Measurements from ENCODE around the gene IQGAP2. TPM values are rescaled to one million over a fixed set of nuclear protein-coding genes. Genes with fewer than 3 reads are reported as not detected.

IQGAP2 gene
- total RNA-seq, 1 experiment from 2014 or later: 13.4 TPM

GRCh38 chr5:76747706-76748105, 344.6 kb downstream of the IQGAP2 start:
- CTCF ChIA-PET: no interaction called here
- BruUV-seq (replicated peaks): no TSS peak
- no peak overlapping the region for H3K27ac Mint-ChIP-seq (ENCODE audit: unreplicated experiment)
- H3K36me3 Mint-ChIP-seq (ENCODE audit: insufficient read depth, unreplicated experiment): no peaks in the 10 kb centered on the region
- no peaks in the 10 kb centered on the region for H3K4me1 Mint-ChIP-seq (ENCODE audit: low read depth, unreplicated experiment)
- H3K27me3 Mint-ChIP-seq (ENCODE audit: unreplicated experiment): no peaks in the 10 kb centered on the region
- TF ChIP-seq, protein P1, sequence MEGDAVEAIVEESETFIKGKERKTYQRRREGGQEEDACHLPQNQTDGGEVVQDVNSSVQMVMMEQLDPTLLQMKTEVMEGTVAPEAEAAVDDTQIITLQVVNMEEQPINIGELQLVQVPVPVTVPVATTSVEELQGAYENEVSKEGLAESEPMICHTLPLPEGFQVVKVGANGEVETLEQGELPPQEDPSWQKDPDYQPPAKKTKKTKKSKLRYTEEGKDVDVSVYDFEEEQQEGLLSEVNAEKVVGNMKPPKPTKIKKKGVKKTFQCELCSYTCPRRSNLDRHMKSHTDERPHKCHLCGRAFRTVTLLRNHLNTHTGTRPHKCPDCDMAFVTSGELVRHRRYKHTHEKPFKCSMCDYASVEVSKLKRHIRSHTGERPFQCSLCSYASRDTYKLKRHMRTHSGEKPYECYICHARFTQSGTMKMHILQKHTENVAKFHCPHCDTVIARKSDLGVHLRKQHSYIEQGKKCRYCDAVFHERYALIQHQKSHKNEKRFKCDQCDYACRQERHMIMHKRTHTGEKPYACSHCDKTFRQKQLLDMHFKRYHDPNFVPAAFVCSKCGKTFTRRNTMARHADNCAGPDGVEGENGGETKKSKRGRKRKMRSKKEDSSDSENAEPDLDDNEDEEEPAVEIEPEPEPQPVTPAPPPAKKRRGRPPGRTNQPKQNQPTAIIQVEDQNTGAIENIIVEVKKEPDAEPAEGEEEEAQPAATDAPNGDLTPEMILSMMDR (IDR thresholded peaks at IDR 0.05; ENCODE audit: unreplicated experiment): no peak
- H3K9me3 Mint-ChIP-seq (ENCODE audit: low read depth, unreplicated experiment): no peaks in the 10 kb centered on the region
- intact Hi-C loops (cut with micrococcal nuclease; ENCODE audit: unreplicated experiment): no loop called here
- no peak overlapping the region for H3K4me3 Mint-ChIP-seq (ENCODE audit: low read depth, unreplicated experiment)
- DNase-seq: no peak

- CTCF ChIA-PET: no interaction called here
- no peaks in the 10 kb centered on the region for H3K36me3 Mint-ChIP-seq (ENCODE audit: insufficient read depth, unreplicated experiment)
- BruUV-seq (replicated peaks): no TSS peak
- intact Hi-C loops (cut with micrococcal nuclease; ENCODE audit: unreplicated experiment): no loop called here
- no peaks in the 10 kb centered on the region for H3K9me3 Mint-ChIP-seq (ENCODE audit: low read depth, unreplicated experiment)
- no peaks in the 10 kb centered on the region for H3K4me1 Mint-ChIP-seq (ENCODE audit: low read depth, unreplicated experiment)
- H3K27me3 Mint-ChIP-seq (ENCODE audit: unreplicated experiment): no peaks in the 10 kb centered on the region
- TF ChIP-seq, protein P1 (IDR thresholded peaks at IDR 0.05; ENCODE audit: unreplicated experiment): no peak
- no peak overlapping the region for H3K27ac Mint-ChIP-seq (ENCODE audit: unreplicated experiment)
- no peak for DNase-seq
- no peak overlapping the region for H3K4me3 Mint-ChIP-seq (ENCODE audit: low read depth, unreplicated experiment)
These were observed 348.2 kb downstream of the IQGAP2 start for GRCh38 chr5:76751291-76751690.

DNA sequence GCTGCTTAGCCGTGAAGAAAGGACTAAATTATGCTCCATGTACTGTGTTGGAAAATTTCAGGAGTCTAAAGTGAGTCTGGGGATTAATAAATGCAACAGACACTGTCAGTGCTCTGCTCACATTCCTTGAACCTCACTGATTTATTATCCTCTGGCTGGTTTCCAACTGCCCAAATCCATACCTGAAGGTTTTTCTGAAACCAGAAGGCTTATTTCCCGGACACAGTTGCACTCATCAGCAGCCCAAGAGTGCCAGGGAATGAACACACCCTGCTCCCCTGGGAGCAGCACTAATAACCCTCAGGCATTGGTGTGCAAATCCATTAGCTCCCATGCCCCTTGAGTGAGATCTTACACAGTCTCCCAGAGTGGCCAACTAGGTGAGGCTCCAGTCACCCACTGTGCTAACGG, 351.6 kb downstream of the IQGAP2 start:
- TF ChIP-seq, protein P1 (IDR thresholded peaks at IDR 0.05; ENCODE audit: unreplicated experiment): no peak
- intact Hi-C loops (cut with micrococcal nuclease; ENCODE audit: unreplicated experiment): no loop called here
- no peaks in the 10 kb centered on the region for H3K9me3 Mint-ChIP-seq (ENCODE audit: low read depth, unreplicated experiment)
- H3K36me3 Mint-ChIP-seq (ENCODE audit: insufficient read depth, unreplicated experiment): no peaks in the 10 kb centered on the region
- CTCF ChIA-PET: interaction anchor here (1.1 kb wide), 1 partner anchor 54 kb away, joined by 3 read pairs; no protein-coding TSS in a partner anchor
- BruUV-seq (replicated peaks): no TSS peak
- no peaks in the 10 kb centered on the region for H3K27me3 Mint-ChIP-seq (ENCODE audit: unreplicated experiment)
- H3K4me1 Mint-ChIP-seq (ENCODE audit: low read depth, unreplicated experiment): peaks cover 10% of the 10 kb centered on the region
- no peak overlapping the region for H3K4me3 Mint-ChIP-seq (ENCODE audit: low read depth, unreplicated experiment)
- no peak overlapping the region for H3K27ac Mint-ChIP-seq (ENCODE audit: unreplicated experiment)
- DNase-seq: no peak

DNA sequence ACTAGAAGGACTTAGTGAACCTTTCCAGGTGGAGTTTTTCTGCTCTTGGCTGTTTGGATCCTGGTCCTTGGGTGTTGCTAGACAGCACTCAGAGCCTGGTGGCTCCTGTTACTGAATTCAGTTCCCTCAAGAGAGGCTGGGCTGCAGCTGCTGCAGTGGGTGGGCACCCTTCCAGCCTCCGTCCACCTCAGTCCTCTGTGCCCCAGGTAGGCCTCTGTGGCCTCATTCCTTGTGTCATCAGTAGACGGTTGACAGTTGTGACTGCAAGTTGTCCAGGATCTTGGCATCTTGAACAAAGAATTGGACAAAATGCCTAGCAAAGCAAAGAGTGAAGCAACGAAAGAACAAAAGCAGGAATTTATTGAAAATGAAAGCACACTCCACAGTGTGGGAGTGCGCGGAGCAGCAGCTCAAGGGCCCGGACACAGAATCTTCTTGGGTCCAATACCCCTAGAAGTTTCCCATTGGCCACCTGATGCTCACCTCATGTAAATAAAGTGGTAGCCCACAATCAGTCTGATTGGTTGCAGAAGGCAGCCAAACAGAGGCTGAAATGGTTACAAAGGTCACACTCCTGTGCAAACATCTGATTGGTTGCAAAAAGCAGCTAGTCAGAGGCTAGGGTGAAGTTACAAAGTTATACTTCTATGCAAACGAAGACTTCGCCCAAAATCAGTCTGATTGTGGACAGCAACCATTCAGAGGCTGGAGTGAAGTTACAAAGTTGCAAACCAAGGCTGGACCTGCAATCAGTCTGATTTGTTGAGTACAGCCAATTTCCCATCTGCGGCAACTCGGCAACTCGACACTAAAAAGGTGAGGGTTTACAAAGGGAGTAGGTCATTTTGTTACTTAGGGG, 352.9 kb downstream of the IQGAP2 start:
- no peaks in the 10 kb centered on the region for H3K36me3 Mint-ChIP-seq (ENCODE audit: insufficient read depth, unreplicated experiment)
- BruUV-seq (replicated peaks): no TSS peak
- DNase-seq: no peak
- no peaks in the 10 kb centered on the region for H3K9me3 Mint-ChIP-seq (ENCODE audit: low read depth, unreplicated experiment)
- H3K27me3 Mint-ChIP-seq (ENCODE audit: unreplicated experiment): no peaks in the 10 kb centered on the region
- peaks cover 21% of the 10 kb centered on the region for H3K4me1 Mint-ChIP-seq (ENCODE audit: low read depth, unreplicated experiment)
- TF ChIP-seq, protein P1 (IDR thresholded peaks at IDR 0.05; ENCODE audit: unreplicated experiment): no peak
- H3K27ac Mint-ChIP-seq (ENCODE audit: unreplicated experiment): no peak overlapping the region
- CTCF ChIA-PET: interaction anchor here (0.6 to 1.1 kb wide), 2 partner anchors 55 to 154 kb away, joined by 3 read pairs; no protein-coding TSS in a partner anchor
- intact Hi-C loops (cut with micrococcal nuclease; ENCODE audit: unreplicated experiment): no loop called here
- no peak overlapping the region for H3K4me3 Mint-ChIP-seq (ENCODE audit: low read depth, unreplicated experiment)

Data from Calu3 (cell line).